ENCODE results near the gene R3HDM1.

DNA sequence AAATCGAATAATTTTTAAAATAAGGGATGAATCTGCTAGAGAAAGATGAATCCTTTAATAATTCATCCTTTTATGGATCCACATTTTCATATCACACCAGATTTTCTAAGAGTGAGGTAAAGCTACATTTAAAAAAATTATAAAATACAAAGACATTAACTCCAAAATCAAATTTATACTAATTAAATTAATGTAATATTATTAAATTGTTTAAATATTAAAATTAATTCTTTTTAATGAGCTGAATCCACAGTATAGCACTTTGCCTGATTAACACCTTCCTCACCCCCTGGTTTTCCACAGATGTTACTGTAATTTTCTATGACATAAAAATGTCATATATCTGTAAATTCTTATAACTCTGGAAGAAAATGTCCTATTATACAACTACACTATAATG is 26.5 kb upstream of the R3HDM1 start:
- TF ChIP-seq, protein P1, sequence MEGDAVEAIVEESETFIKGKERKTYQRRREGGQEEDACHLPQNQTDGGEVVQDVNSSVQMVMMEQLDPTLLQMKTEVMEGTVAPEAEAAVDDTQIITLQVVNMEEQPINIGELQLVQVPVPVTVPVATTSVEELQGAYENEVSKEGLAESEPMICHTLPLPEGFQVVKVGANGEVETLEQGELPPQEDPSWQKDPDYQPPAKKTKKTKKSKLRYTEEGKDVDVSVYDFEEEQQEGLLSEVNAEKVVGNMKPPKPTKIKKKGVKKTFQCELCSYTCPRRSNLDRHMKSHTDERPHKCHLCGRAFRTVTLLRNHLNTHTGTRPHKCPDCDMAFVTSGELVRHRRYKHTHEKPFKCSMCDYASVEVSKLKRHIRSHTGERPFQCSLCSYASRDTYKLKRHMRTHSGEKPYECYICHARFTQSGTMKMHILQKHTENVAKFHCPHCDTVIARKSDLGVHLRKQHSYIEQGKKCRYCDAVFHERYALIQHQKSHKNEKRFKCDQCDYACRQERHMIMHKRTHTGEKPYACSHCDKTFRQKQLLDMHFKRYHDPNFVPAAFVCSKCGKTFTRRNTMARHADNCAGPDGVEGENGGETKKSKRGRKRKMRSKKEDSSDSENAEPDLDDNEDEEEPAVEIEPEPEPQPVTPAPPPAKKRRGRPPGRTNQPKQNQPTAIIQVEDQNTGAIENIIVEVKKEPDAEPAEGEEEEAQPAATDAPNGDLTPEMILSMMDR (IDR thresholded peaks at IDR 0.05) = no peak
- no peak for TF ChIP-seq POLR2A (IDR thresholded peaks at IDR 0.05)

Measured in right lobe of liver (tissue), 4 donors.